ENCODE results near the gene PDZD4. TPM values are rescaled to one million over a fixed set of nuclear protein-coding genes. Genes with fewer than 3 reads are reported as not detected.

The PDZD4 gene
- total and polyA plus RNA-seq, 10 of the 15 experiments (the other 5 are each of a cell fraction or from before 2014, with no cell fraction given) = 0.01 to 0.15 (median 0.04) TPM; not detected in 6

DNA sequence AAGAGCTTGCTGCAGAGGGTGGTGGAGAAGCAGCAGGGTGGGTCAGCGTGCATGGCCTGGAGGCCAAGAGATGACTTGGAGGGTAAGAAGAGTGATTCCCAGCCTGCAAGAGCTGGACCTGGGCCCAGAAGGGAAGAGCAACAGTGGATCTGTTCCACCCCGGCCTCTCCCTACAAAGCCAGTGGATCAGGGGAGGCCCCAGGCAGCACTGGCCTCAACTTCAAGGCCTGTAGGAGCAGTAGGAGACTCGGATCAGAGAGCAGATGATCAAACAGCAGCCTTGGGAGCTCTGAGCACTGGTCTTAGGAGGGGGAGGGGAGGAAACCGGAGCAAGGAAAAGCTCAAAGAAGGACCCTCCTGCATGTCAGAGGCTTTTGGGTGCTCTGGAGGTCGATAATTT is 48.0 kb upstream of the PDZD4 start:
- POLR2A ChIA-PET = interaction anchor here (1.1 to 1.9 kb wide), 4 partner anchors 47 to 214 kb away, joined by 3 to 5 read pairs (median 4); no protein-coding TSS in a partner anchor
- Histone ChIP-seq H3K27me3 (replicated peaks in 1 of 2; ENCODE audit: control insufficient read depth in 2 of 2, insufficient read depth in 2 of 2, low read length in 1 of 2) (peaks cover 0 to 2% of the 10 kb centered on the region in 2 experiments; a peak in 2 of 4 replicates), H3K4me3 (no peak overlapping the region), H3K79me2 (ENCODE audit: control insufficient read depth, insufficient read depth, low read length) (no peaks in the 10 kb centered on the region), H3K4me1 (ENCODE audit: control insufficient read depth, insufficient read depth, low read length) (no peaks in the 10 kb centered on the region; the same call in 1 of the 2 replicates), H3K9me3 (replicated peaks; ENCODE audit: control insufficient read depth, insufficient read depth, low read length) (no peaks in the 10 kb centered on the region; the same call in 2 of the 3 replicates), H3K36me3 (ENCODE audit: control insufficient read depth in 2 of 2, insufficient read depth in 2 of 2, low read length in 1 of 2) (no peaks in the 10 kb centered on the region), H3K9ac (ENCODE audit: control insufficient read depth, insufficient read depth, low read length) (no peak overlapping the region), H3K27ac (ENCODE audit: control insufficient read depth, insufficient read depth) (no peak overlapping the region), H3K4me2 (ENCODE audit: control insufficient read depth, insufficient read depth) (no peak overlapping the region), H2AFZ (ENCODE audit: control insufficient read depth, low read depth, low read length) (no peak overlapping the region), H4K20me1 (ENCODE audit: control insufficient read depth, insufficient read depth) (no peaks in the 10 kb centered on the region)
- no peak for FAIRE-seq
- 20% methylated on average over 5 of the region's 5 CpGs for WGBS (ENCODE audit: insufficient coverage, insufficient replicate concordance, low lambda C conversion rate, missing lambda C conversion rate)
- DNase-seq (ENCODE audit: low read depth, low spot score) = no peak
- BruUV-seq (replicated peaks) = no TSS peak
- CTCF ChIA-PET = interaction anchor here (0.8 to 1.7 kb wide), 3 partner anchors 18 to 69 kb away, joined by 3 to 11 read pairs (median 3); partner anchors contain the start of gene ARHGAP4
- RAD21 ChIA-PET (ENCODE audit: unreplicated experiment) = interaction anchor here (0.7 to 1.2 kb wide), 3 partner anchors 44 to 188 kb away, joined by 3 to 5 read pairs (median 5); no protein-coding TSS in a partner anchor
- SMC1A ChIA-PET (ENCODE audit: uncharacterized antibody, unreplicated experiment) = interaction anchor here (0.6 kb wide), 1 partner anchor 29 kb away, joined by 3 read pairs; no protein-coding TSS in a partner anchor
- intact Hi-C loops (cut with micrococcal nuclease; ENCODE audit: unreplicated experiment) = no loop called here
- TF ChIP-seq POLR2AphosphoS2 (IDR thresholded peaks at IDR 0.05; ENCODE audit: low read depth, low read length) = no peak
- TF ChIP-seq, protein P1, sequence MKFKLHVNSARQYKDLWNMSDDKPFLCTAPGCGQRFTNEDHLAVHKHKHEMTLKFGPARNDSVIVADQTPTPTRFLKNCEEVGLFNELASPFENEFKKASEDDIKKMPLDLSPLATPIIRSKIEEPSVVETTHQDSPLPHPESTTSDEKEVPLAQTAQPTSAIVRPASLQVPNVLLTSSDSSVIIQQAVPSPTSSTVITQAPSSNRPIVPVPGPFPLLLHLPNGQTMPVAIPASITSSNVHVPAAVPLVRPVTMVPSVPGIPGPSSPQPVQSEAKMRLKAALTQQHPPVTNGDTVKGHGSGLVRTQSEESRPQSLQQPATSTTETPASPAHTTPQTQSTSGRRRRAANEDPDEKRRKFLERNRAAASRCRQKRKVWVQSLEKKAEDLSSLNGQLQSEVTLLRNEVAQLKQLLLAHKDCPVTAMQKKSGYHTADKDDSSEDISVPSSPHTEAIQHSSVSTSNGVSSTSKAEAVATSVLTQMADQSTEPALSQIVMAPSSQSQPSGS (IDR thresholded peaks at IDR 0.05; ENCODE audit: low read length) = no peak
- no peak for TF ChIP-seq EP300 (IDR thresholded peaks at IDR 0.05; ENCODE audit: borderline replicate concordance in 1 of 2, control insufficient read depth in 1 of 2, low read depth in 2 of 2, low read length in 2 of 2)
- TF ChIP-seq MEF2A (IDR thresholded peaks at IDR 0.05; ENCODE audit: insufficient read depth, low read depth, low read length) = no peak
- TF ChIP-seq ASH2L (IDR thresholded peaks at IDR 0.05; ENCODE audit: borderline replicate concordance, low read depth) = no peak
- in situ Hi-C loops (cut with MboI) = no loop called here
- ATAC-seq = no peak

All from GM12878 (cell line).